DND-41 (cell line): ENCODE measurements around the gene MRNIP.
"Not testable (repeated sequence)": the region's sequence is repeated elsewhere in the genome, so short reads cannot be mapped to it uniquely, and the experiment has no call there.

Source experiments
- ATAC-seq: fragments of 200-7000 bp; cut with Tn5 transposase; 3 replicates; pipeline ENCODE4 v1.9.1; 2021; ENCODE audit warnings: low read depth; ENCODE audit not compliant: insufficient read depth
- DNase-seq: peaks from one replicate; pipeline ENCODE4 v3.0.0-alpha.2; 2020
- H2AFZ ChIP-seq: 2 replicates; pipeline ENCODE4 v1.6.0; 2012; ENCODE audit warnings: low read depth, low read length
- H3K27ac ChIP-seq: 2 replicates; pipeline ENCODE4 v1.5.1; 2012; ENCODE audit warnings: low read length, inconsistent platforms
- H3K27me3 ChIP-seq: fragments of 200-600 bp; sonication (generic); 2 replicates; pipeline ENCODE4 v1.6.0; 2012; ENCODE audit warnings: low read length, mild to moderate bottlenecking, inconsistent platforms; ENCODE audit not compliant: insufficient read depth, poor library complexity
- H3K36me3 ChIP-seq: 2 replicates; pipeline ENCODE4 v1.5.1; 2012; ENCODE audit warnings: low read length, inconsistent platforms; ENCODE audit not compliant: insufficient read depth
- H3K4me1 ChIP-seq: 2 replicates; pipeline ENCODE4 v1.5.1; 2012; ENCODE audit warnings: mild to moderate bottlenecking, low read length; ENCODE audit not compliant: insufficient read depth
- H3K4me2 ChIP-seq: 2 replicates; pipeline ENCODE4 v1.6.0; 2012; ENCODE audit warnings: mild to moderate bottlenecking, moderate library complexity, low read length, inconsistent platforms; ENCODE audit not compliant: insufficient read depth
- H3K4me3 ChIP-seq, 2 experiments: fragments of 200-600 bp in 1 of 2; shearing (Covaris generic) in 1 of 2; 2 replicates each; pipeline ENCODE4 v1.5.1; 2012 to 2016; ENCODE audit warnings: inconsistent platforms in 2 of 2, low read length in 2 of 2, mild to moderate bottlenecking in 2 of 2, low read depth in 1 of 2, moderate library complexity in 1 of 2
- H3K79me2 ChIP-seq: 2 replicates; pipeline ENCODE4 v1.6.0; 2012; ENCODE audit warnings: low read length, inconsistent platforms; ENCODE audit not compliant: insufficient read depth
- H3K9ac ChIP-seq: 2 replicates; pipeline ENCODE4 v1.6.0; 2012; ENCODE audit warnings: low read depth, mild to moderate bottlenecking, inconsistent platforms, low read length, moderate library complexity
- H3K9me3 ChIP-seq: 2 replicates; pipeline ENCODE4 v1.5.1; 2012; ENCODE audit warnings: low read length, moderate library complexity, mild to moderate bottlenecking, inconsistent platforms; ENCODE audit not compliant: insufficient read depth, severe bottlenecking
- H4K20me1 ChIP-seq: 2 replicates; pipeline ENCODE4 v1.6.0; 2012; ENCODE audit warnings: low read length; ENCODE audit not compliant: insufficient read depth
- EZH2 ChIP-seq: IDR thresholded peaks from 3 replicates; pipeline ENCODE4 v1.6.1; 2012; ENCODE audit warnings: borderline replicate concordance, low read depth, mild to moderate bottlenecking, moderate library complexity, low read length, inconsistent platforms; ENCODE audit not compliant: severe bottlenecking
- TF ChIP-seq, protein P1 (sequence below): IDR thresholded peaks from 2 replicates; pipeline ENCODE4 v1.5.1; 2012; ENCODE audit warnings: borderline replicate concordance, low read length, moderate library complexity, mild to moderate bottlenecking; ENCODE audit not compliant: poor library complexity, severe bottlenecking; ENCODE audit errors: extremely low read depth

Gene MRNIP

DNA sequence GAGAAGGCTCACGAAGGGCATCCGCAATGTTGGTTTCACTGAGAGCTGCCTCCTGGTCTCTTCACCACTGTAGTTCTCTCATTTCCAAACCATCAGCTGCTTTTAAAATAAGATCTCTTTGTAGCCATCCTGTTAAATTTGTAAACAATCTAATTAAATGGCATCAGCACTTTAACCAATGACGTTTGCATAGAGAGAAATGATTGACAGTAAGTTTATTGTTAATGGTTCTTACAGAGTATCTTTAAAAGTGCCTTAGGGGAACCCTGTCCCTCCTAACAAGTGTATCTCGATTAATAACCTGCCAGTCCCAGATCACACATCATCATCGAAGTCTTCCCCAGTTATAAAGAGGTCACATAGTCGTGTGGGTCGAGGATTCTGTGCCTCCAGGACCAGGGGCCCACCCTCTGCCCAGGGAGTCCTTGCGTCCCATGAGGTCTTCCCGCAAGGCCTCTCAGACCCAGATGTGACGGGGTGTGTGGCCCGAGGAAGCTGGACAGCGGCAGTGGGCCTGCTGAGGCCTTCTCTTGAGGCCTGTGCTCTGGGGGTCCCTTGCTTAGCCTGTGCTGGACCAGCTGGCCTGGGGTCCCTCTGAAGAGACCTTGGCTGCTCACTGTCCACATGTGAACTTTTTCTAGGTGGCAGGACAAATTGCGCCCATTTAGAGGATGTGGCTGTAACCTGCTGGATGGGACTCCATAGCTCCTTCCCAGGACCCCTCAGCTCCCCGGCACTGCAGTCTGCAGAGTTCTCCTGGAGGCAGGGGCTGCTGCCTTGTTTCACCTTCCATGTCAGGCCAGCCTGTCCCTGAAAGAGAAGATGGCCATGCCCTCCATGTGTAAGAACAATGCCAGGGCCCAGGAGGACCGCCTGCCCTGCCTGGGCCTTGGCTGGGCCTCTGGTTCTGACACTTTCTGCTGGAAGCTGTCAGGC is 21.3 kb downstream of the MRNIP start:
- Histone ChIP-seq H3K27me3 (no peaks in the 10 kb centered on the region), H2AFZ (no peak overlapping the region), H3K4me1 (peaks cover 12% of the 10 kb centered on the region), H3K9ac (no peak overlapping the region), H3K27ac (peak overlapping the region; percentile 52; the same call in 1 of the 2 replicates), H3K79me2 (no peaks in the 10 kb centered on the region), H3K4me3 (no peak overlapping the region), H3K36me3 (peaks cover 58% of the 10 kb centered on the region), H4K20me1 (no peaks in the 10 kb centered on the region), H3K9me3 (no peaks in the 10 kb centered on the region), H3K4me2 (no peak overlapping the region)
- TF ChIP-seq, protein P1, sequence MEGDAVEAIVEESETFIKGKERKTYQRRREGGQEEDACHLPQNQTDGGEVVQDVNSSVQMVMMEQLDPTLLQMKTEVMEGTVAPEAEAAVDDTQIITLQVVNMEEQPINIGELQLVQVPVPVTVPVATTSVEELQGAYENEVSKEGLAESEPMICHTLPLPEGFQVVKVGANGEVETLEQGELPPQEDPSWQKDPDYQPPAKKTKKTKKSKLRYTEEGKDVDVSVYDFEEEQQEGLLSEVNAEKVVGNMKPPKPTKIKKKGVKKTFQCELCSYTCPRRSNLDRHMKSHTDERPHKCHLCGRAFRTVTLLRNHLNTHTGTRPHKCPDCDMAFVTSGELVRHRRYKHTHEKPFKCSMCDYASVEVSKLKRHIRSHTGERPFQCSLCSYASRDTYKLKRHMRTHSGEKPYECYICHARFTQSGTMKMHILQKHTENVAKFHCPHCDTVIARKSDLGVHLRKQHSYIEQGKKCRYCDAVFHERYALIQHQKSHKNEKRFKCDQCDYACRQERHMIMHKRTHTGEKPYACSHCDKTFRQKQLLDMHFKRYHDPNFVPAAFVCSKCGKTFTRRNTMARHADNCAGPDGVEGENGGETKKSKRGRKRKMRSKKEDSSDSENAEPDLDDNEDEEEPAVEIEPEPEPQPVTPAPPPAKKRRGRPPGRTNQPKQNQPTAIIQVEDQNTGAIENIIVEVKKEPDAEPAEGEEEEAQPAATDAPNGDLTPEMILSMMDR: no peak
- TF ChIP-seq EZH2: no peak
- ATAC-seq (no peak), DNase-seq (no peak)

DNA sequence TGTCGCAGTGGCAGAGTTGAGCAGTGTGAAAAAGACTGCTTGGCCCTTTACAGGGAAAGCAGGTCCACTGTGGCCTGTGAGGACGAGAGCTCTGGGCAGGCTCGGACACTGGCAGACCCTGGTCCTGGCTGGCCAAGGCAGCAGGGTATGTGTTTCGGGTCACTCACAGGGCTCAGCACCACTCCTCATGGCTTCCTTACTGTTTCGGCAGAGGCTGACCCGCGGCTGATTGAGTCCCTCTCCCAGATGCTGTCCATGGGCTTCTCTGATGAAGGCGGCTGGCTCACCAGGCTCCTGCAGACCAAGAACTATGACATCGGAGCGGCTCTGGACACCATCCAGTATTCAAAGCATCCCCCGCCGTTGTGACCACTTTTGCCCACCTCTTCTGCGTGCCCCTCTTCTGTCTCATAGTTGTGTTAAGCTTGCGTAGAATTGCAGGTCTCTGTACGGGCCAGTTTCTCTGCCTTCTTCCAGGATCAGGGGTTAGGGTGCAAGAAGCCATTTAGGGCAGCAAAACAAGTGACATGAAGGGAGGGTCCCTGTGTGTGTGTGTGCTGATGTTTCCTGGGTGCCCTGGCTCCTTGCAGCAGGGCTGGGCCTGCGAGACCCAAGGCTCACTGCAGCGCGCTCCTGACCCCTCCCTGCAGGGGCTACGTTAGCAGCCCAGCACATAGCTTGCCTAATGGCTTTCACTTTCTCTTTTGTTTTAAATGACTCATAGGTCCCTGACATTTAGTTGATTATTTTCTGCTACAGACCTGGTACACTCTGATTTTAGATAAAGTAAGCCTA is 22.2 kb downstream of the MRNIP start:
- H3K4me3 ChIP-seq: no peak overlapping the region
- H3K27me3 ChIP-seq: no peaks in the 10 kb centered on the region
- H3K36me3 ChIP-seq: peaks cover 63% of the 10 kb centered on the region
- DNase-seq (peak; percentile 68), ATAC-seq (peak; percentile 94)
- H3K4me2 ChIP-seq: no peak overlapping the region
- H3K27ac ChIP-seq: peak overlapping the region; percentile 52; the same call in 1 of the 2 replicates
- H3K9me3 ChIP-seq: no peaks in the 10 kb centered on the region
- H3K4me1 ChIP-seq: peaks cover 12% of the 10 kb centered on the region
- no peaks in the 10 kb centered on the region for H4K20me1 ChIP-seq
- H3K9ac ChIP-seq: no peak overlapping the region
- TF ChIP-seq, protein P1: peak; percentile 60
- TF ChIP-seq EZH2: no peak
- H3K79me2 ChIP-seq: no peaks in the 10 kb centered on the region
- H2AFZ ChIP-seq: no peak overlapping the region

- H3K79me2 ChIP-seq, H3K9me3 ChIP-seq, H3K4me2 ChIP-seq, H4K20me1 ChIP-seq, DNase-seq, ATAC-seq, H3K4me3 ChIP-seq, H2AFZ ChIP-seq, H3K27ac ChIP-seq, H3K27me3 ChIP-seq, H3K9ac ChIP-seq: not testable (repeated sequence)
- Histone ChIP-seq H3K4me1 (peaks cover 12% of the 10 kb centered on the region), H3K36me3 (peaks cover 68% of the 10 kb centered on the region)
These were observed 23.7 kb downstream of the MRNIP start for GRCh38 chr5:179834871-179835270.

DNA sequence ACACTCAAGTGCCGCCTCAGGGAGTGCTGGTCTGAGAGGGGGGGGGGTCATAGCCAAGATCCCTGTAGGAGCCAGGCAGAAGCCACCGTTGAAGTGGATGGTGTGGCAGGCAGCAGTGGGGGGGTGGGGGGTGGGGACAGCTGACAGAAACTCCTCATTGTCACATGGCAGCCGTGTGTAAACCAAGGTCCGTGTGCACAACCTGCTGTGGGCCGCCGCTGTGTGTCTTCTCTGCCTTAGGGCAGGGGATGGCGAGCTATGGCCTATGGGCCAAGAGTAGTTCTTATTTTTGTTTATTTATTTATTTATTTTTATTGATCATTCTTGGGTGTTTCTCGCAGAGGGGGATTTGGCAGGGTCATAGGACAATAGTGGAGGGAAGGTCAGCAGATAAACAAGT is 24.5 kb downstream of the MRNIP start:
- Histone ChIP-seq H3K36me3 (peaks cover 70% of the 10 kb centered on the region), H2AFZ (no peak overlapping the region), H3K4me3 (no peak overlapping the region), H3K27ac (no peak overlapping the region), H3K4me1 (peaks cover 12% of the 10 kb centered on the region), H3K9me3 (no peaks in the 10 kb centered on the region), H4K20me1 (no peaks in the 10 kb centered on the region), H3K27me3 (no peaks in the 10 kb centered on the region), H3K79me2 (no peaks in the 10 kb centered on the region), H3K9ac (no peak overlapping the region), H3K4me2 (no peak overlapping the region)
- no peak for ATAC-seq
- TF ChIP-seq EZH2: no peak
- TF ChIP-seq, protein P1: no peak
- no peak for DNase-seq
